ENCODE results near the gene THEM4.

THEM4 gene

DNA sequence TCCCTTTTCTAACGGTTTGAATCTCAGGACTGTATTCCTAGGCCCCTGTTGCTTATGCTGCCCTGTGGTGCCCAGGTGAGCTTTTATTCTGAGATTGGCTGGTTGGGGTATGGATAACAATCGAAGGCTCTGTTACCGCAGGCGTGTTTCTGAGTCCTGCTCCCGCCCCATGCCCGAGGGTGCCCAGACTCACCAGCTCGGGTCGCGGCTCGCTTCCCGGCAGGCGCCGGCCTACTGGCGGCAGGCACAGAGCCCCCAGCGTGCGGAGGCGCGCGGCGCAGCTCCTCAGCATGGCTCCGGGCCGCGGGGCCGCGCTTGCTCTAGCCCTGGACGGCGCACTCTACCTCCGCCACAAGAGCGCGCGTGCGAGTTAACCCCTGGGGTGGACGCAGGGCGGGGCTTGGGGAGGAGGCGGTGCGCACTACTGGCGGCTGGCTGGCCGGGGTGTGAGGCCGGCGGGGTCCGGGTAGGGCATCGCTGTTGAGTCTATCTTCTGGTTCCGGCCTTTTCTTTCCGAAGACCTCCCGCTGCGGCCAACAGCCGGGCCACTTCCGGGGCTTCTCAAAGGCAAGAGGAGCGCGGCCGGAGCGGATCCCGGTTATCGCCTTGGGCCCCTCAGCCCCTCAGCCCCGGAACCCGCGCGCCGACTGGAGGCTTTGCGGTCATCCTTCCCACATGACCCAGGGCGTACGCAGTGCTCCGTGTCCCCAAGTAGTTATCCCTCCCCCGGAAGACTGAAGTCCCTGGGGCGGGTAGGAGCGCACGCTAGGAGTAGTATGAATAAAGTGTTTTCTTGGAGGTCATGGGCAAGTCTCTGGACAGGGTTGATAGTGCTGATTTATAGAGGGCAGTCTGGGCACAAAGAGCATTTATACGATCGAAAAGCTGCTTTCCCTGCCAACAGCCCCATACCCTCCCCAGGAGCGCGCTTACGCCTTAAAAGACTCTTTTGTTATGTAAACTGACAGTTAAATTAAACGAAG, at the start of gene THEM4:
THEM4 (minus strand) TSS at position 345 of the 983 bp plus-strand sequence; CDS start at position 292, 53 bp downstream.
- peak; percentile 93 for DNase-seq (ENCODE audit: low read depth)

GRCh38 chr1:151958959-151959358, 49.6 kb upstream of the THEM4 start:
- no peak for DNase-seq (ENCODE audit: low read depth)

GRCh38 chr1:151956957-151957497, 47.7 kb upstream of the THEM4 start:
- DNase-seq (ENCODE audit: low read depth), result no peak

DNA sequence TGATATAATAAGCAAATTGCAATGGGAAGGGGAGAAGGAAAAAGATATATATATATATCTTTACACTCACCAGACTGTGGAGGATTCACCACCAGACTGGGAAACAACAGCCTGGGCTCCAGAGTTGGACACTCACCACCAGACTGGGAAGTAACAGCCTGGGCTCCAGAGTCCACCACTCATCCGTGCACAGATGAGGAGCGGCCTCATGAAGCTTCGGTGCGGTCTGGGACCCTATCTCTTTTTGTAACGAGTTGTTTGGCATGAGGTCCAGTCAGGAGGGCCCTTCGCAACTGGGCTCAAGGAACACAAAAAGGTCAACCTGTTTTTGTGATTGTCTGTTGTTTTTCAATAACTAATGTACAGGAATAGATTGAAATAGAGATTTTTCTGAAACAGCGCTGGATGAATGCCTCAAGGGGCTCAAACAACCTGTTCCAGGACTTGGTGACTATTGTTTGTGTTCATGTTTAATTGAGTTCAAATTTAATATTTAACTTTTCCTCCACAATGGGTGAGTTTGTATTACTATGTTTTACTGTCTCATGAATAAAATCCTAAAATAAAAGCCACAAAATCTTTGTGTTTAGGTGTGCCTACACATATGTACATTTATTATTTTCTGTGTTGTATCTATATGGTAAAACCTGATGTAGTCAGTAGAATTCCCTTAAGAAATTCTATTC, 44.2 kb upstream of the THEM4 start:
- DNase-seq (ENCODE audit: low read depth), result no peak

DNA sequence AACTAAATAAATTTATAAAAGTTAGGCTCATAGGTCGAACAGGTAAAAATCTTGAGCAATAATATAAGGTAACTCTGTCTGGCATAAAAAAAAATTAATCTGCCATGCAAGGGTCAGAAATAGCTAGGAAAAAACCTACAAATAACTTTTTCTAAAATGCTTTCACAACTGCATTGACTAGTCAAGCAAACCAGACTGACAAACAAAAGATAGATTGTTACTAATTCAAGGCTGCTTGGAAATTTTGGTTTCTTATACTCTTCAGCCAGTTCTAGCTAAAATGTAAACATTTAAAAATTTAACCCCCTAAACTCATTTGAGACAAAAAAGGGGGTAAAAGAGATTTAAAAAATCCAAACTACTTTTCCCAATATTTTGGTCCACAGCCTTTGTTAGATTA, 43.5 kb upstream of the THEM4 start:
- no peak for DNase-seq (ENCODE audit: low read depth)

GRCh38 chr1:151949371-151950193, 40.3 kb upstream of the THEM4 start:
- no peak for DNase-seq (ENCODE audit: low read depth)

DNA sequence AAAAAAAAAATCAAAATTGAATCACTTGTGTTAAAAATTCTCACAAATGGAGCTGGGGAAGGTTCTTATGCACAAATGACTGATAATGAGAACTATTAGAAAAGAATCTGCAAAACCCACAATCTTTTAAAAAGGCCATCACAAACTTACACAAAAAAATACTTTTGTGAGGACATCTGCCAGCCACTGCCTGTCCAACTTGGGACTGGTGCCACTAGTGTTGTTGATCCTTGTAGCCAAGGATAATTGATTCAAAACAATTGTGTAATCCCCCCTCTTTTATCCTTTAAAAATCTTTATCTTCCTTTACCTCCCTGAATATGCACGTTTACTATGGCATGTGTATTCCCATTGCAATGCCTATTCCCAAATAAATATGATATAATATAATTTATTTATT, 39.2 kb upstream of the THEM4 start:
- no peak for DNase-seq (ENCODE audit: low read depth)

DNA sequence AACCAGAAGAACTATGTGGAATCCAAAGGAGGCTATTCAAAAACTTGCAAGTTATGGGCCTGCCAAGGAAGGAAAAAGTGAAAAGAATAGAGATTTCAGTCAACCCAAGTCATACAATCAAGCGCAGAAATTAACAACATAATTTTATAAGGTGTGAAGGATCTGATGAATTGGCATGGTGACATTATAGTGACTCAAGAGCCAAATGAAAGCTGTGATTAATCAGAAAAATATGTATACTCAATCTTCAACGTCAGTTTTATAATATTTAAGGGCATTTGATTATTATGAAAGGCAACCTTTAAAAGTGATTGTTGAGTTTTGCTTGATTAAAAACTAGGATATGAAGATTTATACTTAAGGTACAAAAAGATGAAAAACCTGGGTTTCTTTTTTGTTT, 37.8 kb upstream of the THEM4 start:
- no peak for DNase-seq (ENCODE audit: low read depth)

GRCh38 chr1:151945725-151946722, 36.7 kb upstream of the THEM4 start:
- peak; percentile 71 for DNase-seq (ENCODE audit: low read depth)

DNA sequence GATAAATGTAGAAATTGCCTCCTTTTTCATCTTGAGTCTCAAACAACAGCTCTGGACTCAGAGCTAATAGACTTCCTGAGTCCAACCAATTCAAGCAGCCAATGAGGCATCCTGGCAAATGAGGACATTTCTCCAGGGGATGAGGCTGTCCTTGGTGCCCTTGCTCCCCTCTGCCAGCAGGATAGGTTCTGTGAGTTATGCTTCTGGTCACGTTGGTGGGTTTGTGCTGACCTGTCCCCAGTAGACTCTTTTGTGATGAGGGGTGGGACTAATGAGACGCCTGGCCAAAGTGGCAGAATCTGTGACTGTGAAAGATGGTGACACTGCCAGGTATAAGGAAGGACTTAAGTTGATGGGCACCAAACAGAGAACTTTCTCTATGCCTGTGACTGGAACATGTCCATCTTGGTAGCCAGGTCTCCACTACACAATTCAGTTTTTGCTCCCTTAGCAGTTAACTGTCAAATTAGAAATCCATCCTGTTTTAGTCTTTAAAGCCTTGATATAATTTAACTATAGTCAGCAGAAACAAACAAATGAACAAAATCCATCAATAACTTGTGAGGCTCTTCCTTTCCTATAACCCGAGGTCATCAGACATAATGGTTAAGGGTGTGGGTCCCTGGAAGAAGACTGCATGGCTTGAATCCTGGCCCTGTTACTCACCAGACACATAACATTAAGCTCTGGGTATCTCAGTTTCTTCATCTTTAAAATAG, 35.7 kb upstream of the THEM4 start:
- no peak for DNase-seq (ENCODE audit: low read depth)

- no peak for DNase-seq (ENCODE audit: low read depth)
Measured at GRCh38 chr1:151944126-151944856, 35.0 kb upstream of the THEM4 start.

- DNase-seq (ENCODE audit: low read depth), result no peak
Measured at GRCh38 chr1:151943591-151943990, 34.3 kb upstream of the THEM4 start.

GRCh38 chr1:151942882-151943281, 33.6 kb upstream of the THEM4 start:
- no peak for DNase-seq (ENCODE audit: low read depth)

DNA sequence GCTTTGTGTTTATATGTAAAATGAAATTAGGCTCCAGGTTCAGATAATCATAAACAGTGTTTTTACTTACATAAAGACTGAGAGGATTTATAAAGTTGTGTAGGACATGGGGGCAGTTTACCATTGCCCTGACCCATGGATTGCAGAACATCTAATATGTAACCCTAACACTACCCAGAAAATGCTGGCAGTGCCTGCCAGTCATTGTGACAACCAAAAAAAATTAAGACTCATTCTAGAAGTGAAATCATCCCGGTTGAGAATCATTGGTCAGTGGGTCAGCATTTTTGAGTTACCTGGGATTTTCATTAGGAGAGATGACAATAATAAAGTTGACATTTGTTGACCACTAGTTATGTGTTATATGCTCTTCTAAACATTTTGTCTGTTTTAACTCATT, 31.2 kb upstream of the THEM4 start:
- DNase-seq (ENCODE audit: low read depth), result no peak

DNA sequence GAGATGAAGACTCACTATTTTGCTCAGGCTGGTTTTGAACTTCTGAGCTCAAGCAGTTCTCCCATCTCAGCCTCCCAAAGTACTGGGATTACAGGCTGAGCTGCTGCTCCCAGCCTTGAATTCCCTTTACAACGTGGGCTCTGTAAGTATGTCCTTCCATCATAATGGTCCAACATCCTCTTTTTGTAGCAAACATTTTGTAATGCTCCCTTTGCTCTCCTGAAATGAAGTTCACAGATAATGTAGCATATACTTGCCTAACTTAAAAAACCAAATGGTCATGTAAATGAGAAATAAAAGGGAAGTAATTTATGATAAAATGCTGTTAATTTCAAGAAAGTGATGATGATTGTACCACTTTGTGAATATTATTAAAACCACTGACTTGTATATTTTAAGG, 30.5 kb upstream of the THEM4 start:
- DNase-seq (ENCODE audit: low read depth), result no peak

- no peak for DNase-seq (ENCODE audit: low read depth)
Measured at GRCh38 chr1:151939141-151939540, 29.8 kb upstream of the THEM4 start.

- DNase-seq (ENCODE audit: low read depth), result no peak
Measured at GRCh38 chr1:151936653-151937052, 27.3 kb upstream of the THEM4 start.

- no peak for DNase-seq (ENCODE audit: low read depth)
Measured at GRCh38 chr1:151935894-151936602, 26.7 kb upstream of the THEM4 start.

GRCh38 chr1:151935154-151935553, 25.8 kb upstream of the THEM4 start:
- DNase-seq (ENCODE audit: low read depth), result no peak
